ENCODE results near the gene TPH1. TPM values are rescaled to one million over a fixed set of nuclear protein-coding genes. Genes with fewer than 3 reads are reported as not detected.
"Not testable (repeated sequence)": the region's sequence is repeated elsewhere in the genome, so short reads cannot be mapped to it uniquely, and the experiment has no call there.

Gene TPH1
- total and polyA plus RNA-seq, 9 donors: 0.06 to 1.0 (median 0.31) TPM

- no peak overlapping the region for H3K4me3 ChIP-seq (ENCODE audit: low read length)
- peaks cover 17% of the 10 kb centered on the region for H3K4me1 ChIP-seq (ENCODE audit: control insufficient read depth, insufficient read depth, low read length)
- H3K27me3 ChIP-seq (ENCODE audit: control insufficient read depth, insufficient read depth, low read length): peaks cover 12% of the 10 kb centered on the region
- WGBS (ENCODE audit: insufficient coverage): 86% methylated on average over 3 of the region's 10 CpGs
- H3K36me3 ChIP-seq (ENCODE audit: control insufficient read depth, insufficient read depth, low read length): no peaks in the 10 kb centered on the region
- H3K9me3 ChIP-seq (replicated peaks; ENCODE audit: control insufficient read depth, low read depth, low read length): no peaks in the 10 kb centered on the region
- no peak for DNase-seq
- no peak overlapping the region for H3K27ac ChIP-seq (ENCODE audit: low read length)
Observed at GRCh38 chr11:18010977-18011586, 35.0 kb downstream of the TPH1 start.

- Histone ChIP-seq H3K27ac (ENCODE audit: low read length) (no peak overlapping the region), H3K36me3 (ENCODE audit: control insufficient read depth, insufficient read depth, low read length) (peaks cover 4% of the 10 kb centered on the region), H3K4me3 (ENCODE audit: low read length) (no peak overlapping the region), H3K4me1 (ENCODE audit: control insufficient read depth, insufficient read depth, low read length) (peaks cover 17% of the 10 kb centered on the region), H3K27me3 (ENCODE audit: control insufficient read depth, insufficient read depth, low read length) (peaks cover 10% of the 10 kb centered on the region), H3K9me3 (replicated peaks; ENCODE audit: control insufficient read depth, low read depth, low read length) (no peaks in the 10 kb centered on the region)
- DNase-seq: no peak
Observed at GRCh38 chr11:18010121-18010670, 35.9 kb downstream of the TPH1 start.

GRCh38 chr11:18005376-18006129 lies 40.5 kb downstream of the TPH1 start:
- Histone ChIP-seq H3K4me1 (ENCODE audit: control insufficient read depth, insufficient read depth, low read length) (no peaks in the 10 kb centered on the region), H3K9me3 (replicated peaks; ENCODE audit: control insufficient read depth, low read depth, low read length) (no peaks in the 10 kb centered on the region), H3K27me3 (ENCODE audit: control insufficient read depth, insufficient read depth, low read length) (no peaks in the 10 kb centered on the region), H3K36me3 (ENCODE audit: control insufficient read depth, insufficient read depth, low read length) (peaks cover 11% of the 10 kb centered on the region), H3K4me3 (ENCODE audit: low read length) (no peak overlapping the region), H3K27ac (ENCODE audit: low read length) (no peak overlapping the region)
- no peak for DNase-seq
- 94% methylated on average over 3 of the region's 4 CpGs for WGBS (ENCODE audit: insufficient coverage)

GRCh38 chr11:18001191-18001590 lies 44.9 kb downstream of the TPH1 start:
- Histone ChIP-seq H3K36me3 (ENCODE audit: control insufficient read depth, insufficient read depth, low read length) (peaks cover 11% of the 10 kb centered on the region), H3K4me3 (ENCODE audit: low read length) (no peak overlapping the region), H3K4me1 (ENCODE audit: control insufficient read depth, insufficient read depth, low read length) (no peaks in the 10 kb centered on the region), H3K27ac (ENCODE audit: low read length) (no peak overlapping the region), H3K27me3 (ENCODE audit: control insufficient read depth, insufficient read depth, low read length) (no peaks in the 10 kb centered on the region), H3K9me3 (replicated peaks; ENCODE audit: control insufficient read depth, low read depth, low read length) (no peaks in the 10 kb centered on the region)
- WGBS (ENCODE audit: insufficient coverage): 80% methylated on average over 1 of the region's 2 CpGs
- no peak for DNase-seq

- Histone ChIP-seq H3K4me1 (ENCODE audit: control insufficient read depth, insufficient read depth, low read length) (no peaks in the 10 kb centered on the region), H3K4me3 (ENCODE audit: low read length) (no peak overlapping the region), H3K9me3 (replicated peaks; ENCODE audit: control insufficient read depth, low read depth, low read length) (no peaks in the 10 kb centered on the region), H3K27me3 (ENCODE audit: control insufficient read depth, insufficient read depth, low read length) (no peaks in the 10 kb centered on the region), H3K27ac (ENCODE audit: low read length) (no peak overlapping the region), H3K36me3 (ENCODE audit: control insufficient read depth, insufficient read depth, low read length) (peaks cover 11% of the 10 kb centered on the region)
- WGBS (ENCODE audit: insufficient coverage): 85% methylated on average over 1 of the region's 1 CpG
- DNase-seq: no peak
Observed at GRCh38 chr11:18000760-18001159, 45.3 kb downstream of the TPH1 start.

- H3K36me3 ChIP-seq (ENCODE audit: control insufficient read depth, insufficient read depth, low read length); H3K27ac ChIP-seq (ENCODE audit: low read length); H3K9me3 ChIP-seq (replicated peaks; ENCODE audit: control insufficient read depth, low read depth, low read length); H3K4me3 ChIP-seq (ENCODE audit: low read length); H3K4me1 ChIP-seq (ENCODE audit: control insufficient read depth, insufficient read depth, low read length); DNase-seq; H3K27me3 ChIP-seq (ENCODE audit: control insufficient read depth, insufficient read depth, low read length): not testable (repeated sequence)
- 83% methylated on average over 1 of the region's 4 CpGs for WGBS (ENCODE audit: insufficient coverage)
Observed at GRCh38 chr11:18000128-18000527, 45.9 kb downstream of the TPH1 start.

Other genes with a start within 250 kb of the TPH1 start
- 15.7 TPM for gene SERGEF, start 33.2 kb downstream of the TPH1 start, total RNA-seq
- gene SERGEF, start 33.2 kb downstream of the TPH1 start, polyA plus RNA-seq (ENCODE audit: insufficient read depth in 1 of 8, insufficient read length in 8 of 8, low replicate concordance in 1 of 8): 10 to 100 TPM in 7 of 8 donors, 1 to 10 TPM in 1; 8.8 to 13.8 (median 11.9) TPM
- gene SAAL1, start 59.8 kb upstream of the TPH1 start, total RNA-seq: 10.3 TPM
- gene SAAL1, start 59.8 kb upstream of the TPH1 start, polyA plus RNA-seq (ENCODE audit: insufficient read depth in 1 of 8, insufficient read length in 8 of 8, low replicate concordance in 1 of 8): 10 to 100 TPM; 12.4 to 18.8 (median 15.0) TPM
- gene MRGPRX3, start 86.3 kb upstream of the TPH1 start, total RNA-seq: not detected
- gene MRGPRX3, start 86.3 kb upstream of the TPH1 start, polyA plus RNA-seq (ENCODE audit: insufficient read depth in 1 of 8, insufficient read length in 8 of 8, low replicate concordance in 1 of 8): not detected
- gene MRGPRX4, start 126.6 kb upstream of the TPH1 start, total RNA-seq: not detected
- gene MRGPRX4, start 126.6 kb upstream of the TPH1 start, polyA plus RNA-seq (ENCODE audit: insufficient read depth in 1 of 8, insufficient read length in 8 of 8, low replicate concordance in 1 of 8): not detected
- not detected for gene SAA4, start 190.5 kb upstream of the TPH1 start, total RNA-seq
- gene SAA4, start 190.5 kb upstream of the TPH1 start, polyA plus RNA-seq (ENCODE audit: insufficient read depth in 1 of 8, insufficient read length in 8 of 8, low replicate concordance in 1 of 8): under 1 TPM in 1 of 8 donors, not detected in 7; 0.25 TPM
- gene SAA2, start 202.4 kb upstream of the TPH1 start, total RNA-seq: not detected
- not detected for gene SAA2, start 202.4 kb upstream of the TPH1 start, polyA plus RNA-seq (ENCODE audit: insufficient read depth in 1 of 8, insufficient read length in 8 of 8, low replicate concordance in 1 of 8)
- gene SAA1, start 220.0 kb upstream of the TPH1 start, total RNA-seq: not detected
- gene SAA1, start 220.0 kb upstream of the TPH1 start, polyA plus RNA-seq (ENCODE audit: insufficient read depth in 1 of 8, insufficient read length in 8 of 8, low replicate concordance in 1 of 8): not detected